Body of pancreas (tissue), 4 donors: ENCODE data around the gene JPH3. TPM values are rescaled to one million over a fixed set of nuclear protein-coding genes. Genes with fewer than 3 reads are reported as not detected.

Experiments
- ATAC-seq: fragments of 150-250 bp; one replicate; pipeline ENCODE4 v1.9.1; 2016
- DNase-seq, 4 donors: peaks; one replicate each; pipeline ENCODE4 v3.0.0-alpha.2; 2019
- H3K27ac ChIP-seq, 4 donors: fragments of 200-600 bp; sonication (generic); 1 replicate in 3 of 4; 2 replicates in 1 of 4; pipeline versions ENCODE4 v1.5.1 to v1.6.1; 2016 to 2019; ENCODE audit warnings: mild to moderate bottlenecking in 1 of 4, mixed read lengths in 1 of 4, moderate library complexity in 1 of 4
- H3K27me3 ChIP-seq, 2 donors: fragments of 200-600 bp; sonication (generic); one replicate each; pipeline ENCODE4 v1.6.0; 2016; ENCODE audit warnings: mild to moderate bottlenecking in 1 of 2
- H3K36me3 ChIP-seq, 2 donors: fragments of 200-600 bp; sonication (generic); replicated peaks in 1 of 2; 2 replicates each; pipeline ENCODE4 v1.5.1; 2016; ENCODE audit warnings: low read depth in 2 of 2; ENCODE audit not compliant: insufficient read depth in 1 of 2
- H3K4me1 ChIP-seq: fragments of 200-600 bp; sonication (generic); one replicate; pipeline ENCODE4 v1.6.0; 2016
- H3K4me3 ChIP-seq, 2 donors: fragments of 200-600 bp; sonication (generic); 1 replicate in 1 of 2; 2 replicates in 1 of 2; pipeline ENCODE4 v1.5.1; 2016 to 2019
- H3K9me3 ChIP-seq, 3 donors: fragments of 200-600 bp; sonication (generic); 1 replicate in 2 of 3; 2 replicates in 1 of 3; pipeline ENCODE4 v1.5.1; 2016
- CTCF ChIP-seq, 7 experiments: fragments of 450-650 bp in 4 of 7; fragments of 200-600 bp in 3 of 7; sonication (generic) in 3 of 7; IDR thresholded peaks; one replicate each; pipeline ENCODE4 v1.5.1; 2016 to 2019; ENCODE audit warnings: antibody characterized with exemption in 7 of 7
- POLR2A ChIP-seq, 3 donors: fragments of 450-650 bp; IDR thresholded peaks; one replicate each; pipeline ENCODE4 v1.6.1; 2016; ENCODE audit warnings: antibody characterized with exemption in 3 of 3, mild to moderate bottlenecking in 2 of 3
- WGBS, 2 donors: methylation state at CpG; one replicate each; pipeline ENCODE4 v1.1.5; 2017; 5-methylcytosine and 5-hydroxymethylcytosine counted together
- intact Hi-C: fragments of 100-400 bp; cut with DNase I; formaldehyde crosslinking; loops from one replicate; pipeline ENCODE4 v1.15.1; 2023
- total RNA-seq, 2 donors: library from RNA; depleted of rRNA; stranded (reverse); fragments of >200 nt; gene quantifications; one replicate each; pipeline ENCODE4 v1.1.0, GENCODE V29; 2016

JPH3 gene
- not detected for total RNA-seq

- H3K4me1 ChIP-seq, result peaks cover 5% of the 10 kb centered on the region
- DNase-seq (no peak), ATAC-seq (no peak)
- H3K9me3 ChIP-seq, result peaks cover 0 to 5% (median 0%) of the 10 kb centered on the region in 3 donors
- no peak for TF ChIP-seq POLR2A (IDR thresholded peaks at IDR 0.05)
- no peak for TF ChIP-seq CTCF (IDR thresholded peaks at IDR 0.05)
- H3K27ac ChIP-seq, result no peak within 1 kb of the TSS
- intact Hi-C loops, result no loop called here
- 2% methylated on average over 45 of the region's 122 CpGs; no CpG with 5 or more reads in 1 of the 2 donors for WGBS, 2 donors
- no peak within 1 kb of the TSS for H3K4me3 ChIP-seq
- no peaks in the 10 kb centered on the region for H3K36me3 ChIP-seq
- H3K27me3 ChIP-seq, result peaks cover 0 to 11% of the 10 kb centered on the region in 2 donors
Measured at GRCh38 chr16:87602001-87602775, at the start of gene JPH3. JPH3 (plus strand) TSS chr16:87602508; CDS start chr16:87603147, 639 bp downstream.

- intact Hi-C loops, result no loop called here
- DNase-seq (no peak), ATAC-seq (no peak)
- Histone ChIP-seq H3K4me3 (no peak overlapping the region), H3K27ac (no peak overlapping the region), H3K36me3 (no peaks in the 10 kb centered on the region), H3K4me1 (no peaks in the 10 kb centered on the region), H3K9me3 (no peaks in the 10 kb centered on the region), H3K27me3 (no peaks in the 10 kb centered on the region)
- TF ChIP-seq POLR2A (IDR thresholded peaks at IDR 0.05) (no peak), CTCF (IDR thresholded peaks at IDR 0.05) (no peak)
- 65 to 67% methylated on average over 17 of the region's 18 CpGs for WGBS, 2 donors
Measured at GRCh38 chr16:87552772-87553573, 49.3 kb upstream of the JPH3 start.

GRCh38 chr16:87554754-87555427 lies 47.4 kb upstream of the JPH3 start:
- Histone ChIP-seq H3K27ac (no peak overlapping the region), H3K9me3 (no peaks in the 10 kb centered on the region), H3K27me3 (no peaks in the 10 kb centered on the region), H3K4me3 (no peak overlapping the region), H3K4me1 (no peaks in the 10 kb centered on the region), H3K36me3 (no peaks in the 10 kb centered on the region)
- DNase-seq (no peak), ATAC-seq (no peak)
- WGBS, 2 donors, result 71% methylated on average over 22 of the region's 22 CpGs
- no peak for TF ChIP-seq CTCF (IDR thresholded peaks at IDR 0.05)
- no peak for TF ChIP-seq POLR2A (IDR thresholded peaks at IDR 0.05)
- intact Hi-C loops, result no loop called here

- no peak for ATAC-seq
- DNase-seq, result no peak
- TF ChIP-seq POLR2A (IDR thresholded peaks at IDR 0.05) (no peak), CTCF (IDR thresholded peaks at IDR 0.05) (no peak)
- H3K27me3 ChIP-seq, result no peaks in the 10 kb centered on the region
- H3K36me3 ChIP-seq, result no peaks in the 10 kb centered on the region
- 74 to 76% methylated on average over 17 of the region's 17 CpGs for WGBS, 2 donors
- intact Hi-C loops, result no loop called here
- no peaks in the 10 kb centered on the region for H3K9me3 ChIP-seq
- no peak overlapping the region for H3K27ac ChIP-seq
- no peaks in the 10 kb centered on the region for H3K4me1 ChIP-seq
- no peak overlapping the region for H3K4me3 ChIP-seq
Measured at GRCh38 chr16:87555647-87556046, 46.7 kb upstream of the JPH3 start.
